Suppressor macrophage treated with lipopolysaccharide for 4 hours (primary cell): ENCODE measurements around the gene FMO5.
"Not testable (repeated sequence)": the region's sequence is repeated elsewhere in the genome, so short reads cannot be mapped to it uniquely, and the experiment has no call there.

Experiments used
- DNase-seq: peaks from one replicate; pipeline ENCODE4 v3.0.0-alpha.2; 2020

The FMO5 gene

GRCh38 chr1:147225193-147225730 is at the start of gene FMO5:
TSS of gene FMO5 (minus strand) at chr1:147225339. CDS start at chr1:147225029, 310 bp downstream.
- peak; percentile 60 for DNase-seq

DNA sequence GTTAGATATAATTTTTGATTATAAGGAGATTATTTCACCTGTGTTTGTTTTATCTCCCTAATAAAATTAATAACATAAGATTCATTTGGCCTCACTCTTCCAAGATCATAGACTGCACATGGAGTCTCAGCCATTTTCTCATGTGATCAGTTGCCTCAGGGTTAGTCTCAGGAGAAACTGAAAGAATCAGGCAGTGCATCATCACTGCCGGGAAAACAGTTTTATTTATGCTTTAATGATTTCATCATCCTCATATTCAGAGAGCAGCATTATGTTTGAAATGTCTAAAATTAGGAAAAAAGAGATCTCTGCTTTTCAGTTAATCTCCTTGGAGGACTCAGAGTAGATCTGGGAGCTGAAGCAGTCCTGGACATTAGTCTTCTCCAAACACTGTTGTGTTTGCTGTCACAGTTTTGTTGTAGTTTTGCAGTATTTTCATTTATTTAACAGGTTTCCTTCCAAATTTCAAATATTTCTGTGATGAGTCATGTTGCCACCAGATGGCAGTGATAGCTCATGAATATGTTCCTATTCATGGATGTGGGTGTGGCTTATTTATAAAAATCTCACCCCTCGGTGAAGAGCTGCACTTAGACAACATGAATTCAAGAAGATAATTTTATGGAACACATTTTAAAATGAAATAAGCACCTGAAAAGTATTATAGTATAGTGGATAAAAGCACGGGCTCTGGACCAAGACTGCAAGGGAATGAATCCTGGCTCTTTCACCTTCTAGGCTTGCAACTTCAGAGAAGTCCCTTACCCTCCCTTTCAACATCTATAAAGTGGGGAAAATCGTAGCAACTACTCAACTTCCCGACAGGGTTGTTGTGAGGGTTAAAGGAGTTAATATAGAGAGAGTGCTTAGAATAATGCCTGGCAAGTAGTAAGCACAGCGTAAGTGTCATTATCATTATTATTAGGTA is 48.5 kb upstream of the FMO5 start:
- DNase-seq = peak; percentile 74

GRCh38 chr1:147272042-147272441 is 46.9 kb upstream of the FMO5 start:
- DNase-seq = no peak

DNA sequence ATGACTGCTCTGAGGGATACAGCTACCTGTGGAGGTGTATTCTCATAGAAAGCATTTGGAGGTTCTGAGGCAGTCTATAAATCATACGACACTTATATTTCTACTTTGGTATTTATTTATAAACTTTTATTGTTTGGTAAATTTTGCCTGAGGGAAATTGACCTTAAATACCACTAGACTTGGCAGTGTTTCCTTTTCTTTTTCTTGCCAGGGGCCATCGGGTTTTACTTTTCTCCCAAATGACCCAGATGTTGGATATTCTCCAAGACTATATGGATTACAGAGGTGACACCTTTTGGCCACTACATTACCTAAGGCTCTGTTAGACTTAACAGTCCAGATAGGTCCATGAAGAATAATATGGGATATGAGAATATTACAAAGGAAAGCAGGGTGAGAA is 45.6 kb upstream of the FMO5 start:
- no peak for DNase-seq

GRCh38 chr1:147267711-147268110 is 42.6 kb upstream of the FMO5 start:
- no peak for DNase-seq

DNA sequence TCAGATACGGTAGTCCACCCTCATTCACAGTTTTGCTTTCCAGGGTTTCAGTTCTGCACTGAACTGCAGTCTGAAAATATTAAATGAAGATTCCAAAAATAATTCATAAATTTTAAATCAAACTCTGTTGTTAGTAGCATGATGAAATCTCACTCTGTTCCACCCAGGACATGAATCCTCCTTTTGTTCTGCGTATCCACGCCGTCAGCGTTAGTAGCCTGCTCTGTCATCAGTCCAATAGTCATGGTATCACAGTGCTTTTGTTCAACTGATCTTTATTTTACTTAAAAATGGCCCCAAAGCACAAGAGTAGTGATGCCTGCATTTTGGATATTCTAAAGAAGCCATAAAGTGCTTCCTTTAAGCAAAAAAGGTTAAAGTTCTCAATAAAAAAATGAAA is 41.2 kb upstream of the FMO5 start:
- DNase-seq = no peak

DNA sequence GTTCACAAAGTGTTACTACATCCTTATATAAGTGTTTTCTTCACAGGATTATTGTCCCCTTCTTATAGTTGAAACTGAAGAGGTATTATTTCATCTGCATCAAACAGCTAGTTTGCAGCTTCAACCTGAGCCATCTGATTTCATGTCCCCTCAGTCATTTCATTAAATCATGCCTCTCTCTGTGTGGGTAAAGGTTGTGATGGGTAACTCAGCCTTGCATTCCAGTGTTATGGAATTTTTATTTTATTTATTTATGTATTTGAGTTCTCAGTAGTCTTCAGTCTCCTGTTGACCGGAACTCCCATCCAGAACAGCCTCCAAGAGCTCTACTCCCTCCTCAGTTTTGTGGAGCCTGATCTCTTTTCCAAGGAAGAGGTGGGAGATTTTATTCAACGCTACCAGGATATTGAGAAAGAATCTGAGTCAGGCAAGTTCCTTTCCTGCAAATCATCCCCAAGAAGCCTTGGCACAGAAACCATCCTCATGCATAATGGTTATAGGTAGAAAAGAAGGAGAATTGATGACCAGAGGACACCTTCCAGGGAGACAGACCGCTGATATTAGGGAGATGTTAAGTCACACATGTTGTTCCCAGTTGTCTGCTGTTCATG is 39.1 kb upstream of the FMO5 start:
- no peak for DNase-seq

DNA sequence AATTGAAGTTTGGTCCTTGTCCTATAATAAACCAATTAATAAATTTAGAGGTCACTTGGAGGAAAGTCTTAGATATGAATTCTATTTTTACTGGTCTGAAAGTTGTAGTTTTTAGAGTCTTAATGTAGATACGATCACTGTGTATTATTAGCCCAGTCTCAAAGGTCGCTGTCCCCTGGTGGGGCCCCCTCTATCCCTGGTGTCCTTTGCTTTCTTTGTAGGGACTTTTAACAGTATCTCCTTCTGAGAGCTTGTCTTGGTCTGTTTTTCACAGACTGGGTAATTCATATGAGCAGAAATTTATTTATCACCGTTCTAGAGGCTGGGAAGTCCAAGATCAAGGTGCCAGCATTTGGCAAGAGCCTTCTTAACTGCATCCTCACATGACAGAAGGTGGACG is 35.8 kb upstream of the FMO5 start:
- no peak for DNase-seq

DNA sequence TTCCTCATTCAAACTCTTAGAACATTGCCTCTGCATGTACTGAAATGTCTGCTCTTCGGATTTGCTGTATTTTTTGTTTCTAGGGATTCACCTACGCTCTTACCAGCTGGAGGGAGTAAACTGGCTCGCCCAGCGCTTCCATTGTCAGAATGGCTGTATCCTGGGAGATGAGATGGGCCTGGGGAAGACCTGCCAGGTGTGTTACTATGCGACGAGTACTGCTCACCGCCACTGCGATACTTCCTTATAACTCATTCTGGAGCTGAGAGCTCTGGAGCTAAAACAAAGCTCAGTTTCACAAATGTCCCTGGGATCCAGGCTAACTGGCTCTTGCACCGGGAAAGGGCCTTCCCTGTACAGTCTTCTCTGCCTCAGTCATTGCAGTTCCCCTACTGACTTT is 27.4 kb upstream of the FMO5 start:
- no peak for DNase-seq

- DNase-seq = no peak
These were observed 22.6 kb upstream of the FMO5 start for GRCh38 chr1:147247656-147248238.

DNA sequence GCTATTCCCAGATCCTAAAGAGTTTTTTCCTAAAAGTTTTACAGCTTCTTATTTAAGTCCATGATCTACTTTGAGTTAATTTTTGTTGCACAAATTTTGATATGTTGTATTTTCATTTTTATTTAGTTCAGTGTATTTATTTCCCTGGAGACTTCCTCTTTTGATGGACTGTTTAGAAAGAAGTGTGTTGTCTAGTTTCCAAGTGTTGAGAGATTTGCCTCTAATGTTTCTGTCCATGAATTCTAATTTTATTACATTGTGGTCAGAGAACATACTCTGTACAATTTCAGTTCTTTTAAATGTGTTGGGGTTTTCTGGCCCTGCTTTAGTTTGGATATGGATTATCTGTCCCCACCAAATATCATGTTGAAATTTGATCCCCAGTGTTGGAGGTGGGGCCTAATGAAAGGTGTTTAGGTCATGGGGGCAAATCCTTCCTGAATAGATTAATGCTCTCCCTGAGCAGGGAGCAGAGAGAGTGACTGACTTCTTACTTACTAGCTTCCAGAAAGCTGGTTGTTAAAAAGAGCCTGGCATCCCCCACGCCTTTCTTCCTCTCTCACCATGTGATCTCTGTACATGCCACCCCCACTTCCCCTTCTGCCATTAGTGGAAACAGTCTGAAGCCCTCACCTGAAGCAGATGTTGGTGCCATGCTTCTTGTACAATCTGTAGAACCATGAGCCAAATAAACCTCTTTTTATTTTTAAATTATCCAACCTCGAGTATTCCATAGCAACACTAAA is 21.9 kb upstream of the FMO5 start:
- peak; percentile 23 for DNase-seq

DNA sequence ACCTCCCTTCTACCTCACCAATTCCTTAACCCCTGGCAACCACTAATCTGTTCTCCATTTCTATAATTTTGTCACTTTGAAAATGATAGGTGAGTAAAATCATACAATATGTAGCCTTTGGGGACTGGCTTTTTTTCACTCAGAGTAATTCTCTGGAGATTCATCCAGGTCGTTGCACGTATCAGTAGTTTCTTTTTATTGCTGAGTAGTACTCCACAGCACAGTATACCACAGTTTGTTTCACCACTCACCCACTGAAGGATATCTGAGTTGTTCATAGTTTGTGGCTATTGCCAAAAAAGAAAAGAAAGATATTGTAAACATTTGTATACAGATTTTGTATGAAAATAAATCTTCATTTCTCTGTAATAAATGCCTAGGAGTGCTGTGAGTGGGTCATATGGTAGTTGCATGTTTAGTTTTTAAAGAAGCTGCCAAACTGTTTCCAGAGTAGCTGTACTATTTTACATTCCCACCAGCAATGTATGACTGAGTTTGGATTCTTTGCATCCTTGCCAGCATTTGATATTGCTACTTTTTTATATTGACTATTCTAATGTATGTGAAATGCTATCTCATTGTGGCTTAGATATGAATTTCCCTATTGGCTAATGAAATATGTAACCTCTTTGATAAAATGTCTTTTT is 21.0 kb upstream of the FMO5 start:
- no peak for DNase-seq

- DNase-seq = peak; percentile 60
These were observed 20.5 kb upstream of the FMO5 start for GRCh38 chr1:147245586-147246021.

DNA sequence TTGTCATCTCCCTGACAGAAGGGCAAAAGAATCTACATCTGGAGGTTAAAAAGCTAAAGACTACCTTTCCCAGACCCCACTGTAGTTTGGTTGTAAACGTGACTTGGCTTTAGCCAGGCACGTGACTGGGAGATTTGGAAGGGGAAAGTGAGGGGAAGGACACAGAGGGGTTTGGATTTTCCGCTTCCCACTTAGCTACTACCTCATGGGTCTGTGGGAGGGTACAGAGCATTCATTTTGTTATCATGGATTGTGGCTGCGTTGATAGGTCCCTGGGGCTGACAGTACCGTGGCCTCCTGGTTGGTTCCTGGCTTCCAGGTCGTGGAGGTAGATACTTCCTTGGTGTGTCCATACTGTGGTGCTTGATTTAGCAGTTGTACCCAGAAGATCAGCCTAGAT is 20.0 kb upstream of the FMO5 start:
- DNase-seq = no peak

- peak; percentile 7 for DNase-seq
These were observed 18.7 kb upstream of the FMO5 start for GRCh38 chr1:147243841-147244240.

DNA sequence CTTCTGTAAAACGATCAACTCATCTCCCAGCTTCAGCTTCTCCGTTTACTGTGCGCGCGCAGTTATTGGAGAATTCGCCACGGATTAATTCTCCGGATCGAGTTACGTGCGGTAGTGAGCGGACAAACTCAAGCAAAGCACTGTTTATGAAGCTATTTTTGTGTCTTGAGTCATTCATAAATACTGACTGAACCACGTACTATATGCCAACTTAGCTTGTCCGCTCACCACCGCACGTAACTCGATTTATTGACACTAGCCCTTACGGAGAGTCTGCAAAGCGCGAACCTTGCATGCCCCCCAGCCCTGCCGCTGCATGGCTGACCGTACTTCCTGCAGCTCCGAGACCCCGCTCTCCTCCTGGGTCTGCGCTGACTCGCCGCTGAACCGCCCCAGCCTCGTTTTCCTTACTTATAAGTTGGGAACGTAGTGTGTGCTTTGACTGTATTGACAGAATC is 18.1 kb upstream of the FMO5 start:
- DNase-seq = no peak

- peak; percentile 99 for DNase-seq
These were observed 17.5 kb upstream of the FMO5 start, which contains the start of gene CHD1L for GRCh38 chr1:147242449-147243227. TSS of gene CHD1L (plus strand) at chr1:147242684. CDS start at chr1:147242704, 20 bp downstream.

DNA sequence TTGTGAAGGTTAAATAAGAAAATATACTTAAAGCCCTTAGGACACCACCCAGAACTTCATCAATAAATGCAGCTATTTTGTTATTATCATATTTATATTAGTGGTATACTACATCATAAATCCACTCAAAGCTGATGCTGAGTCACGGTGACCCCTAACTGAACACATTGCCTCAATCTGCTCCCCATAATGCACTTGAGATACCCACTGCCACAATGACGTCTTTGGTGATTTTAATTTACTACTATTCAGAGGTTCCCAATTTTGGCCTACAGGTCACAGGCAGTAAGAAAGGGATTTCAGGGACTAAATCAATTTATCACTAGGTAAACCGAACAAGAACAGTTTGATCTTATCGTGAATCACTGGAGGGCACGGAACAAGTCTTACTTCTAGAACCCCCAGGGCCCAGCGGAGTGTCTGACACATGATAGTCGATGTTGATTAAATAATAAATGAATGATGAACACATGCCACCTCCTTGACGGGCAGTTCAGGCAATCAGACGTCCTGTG is 16.9 kb upstream of the FMO5 start:
- no peak for DNase-seq

DNA sequence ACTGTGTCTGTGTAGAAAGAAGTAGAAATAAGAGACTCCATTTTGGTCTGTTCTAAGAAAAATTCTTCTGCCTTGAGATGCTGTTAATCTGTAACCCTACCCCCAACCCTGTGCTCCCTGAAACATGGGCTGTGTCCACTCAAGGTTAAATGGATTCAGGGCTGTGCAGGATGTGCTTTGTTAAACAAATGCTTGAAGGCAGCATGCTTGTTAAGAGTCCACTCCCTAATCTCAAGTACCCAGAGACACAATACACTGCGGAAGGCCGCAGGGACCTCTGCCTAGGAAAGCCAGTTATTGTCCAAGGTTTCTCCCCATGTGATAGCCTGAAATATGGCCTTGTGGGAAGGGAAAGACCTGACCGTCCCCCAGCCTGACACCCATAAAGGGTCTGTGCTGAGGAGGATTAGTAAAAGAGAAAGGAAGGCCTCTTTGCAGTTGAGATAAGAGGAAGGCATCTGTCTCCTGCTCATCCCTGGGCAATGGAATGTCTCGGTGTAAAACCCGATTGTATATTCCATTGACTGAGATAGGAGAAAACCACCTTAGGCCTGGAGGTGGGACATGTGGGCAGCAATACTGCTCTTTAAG is 15.1 kb upstream of the FMO5 start:
- DNase-seq = not testable (repeated sequence)
